IPS-18a (cell line): ENCODE data around the gene NCL.
"Not testable (repeated sequence)": the region's sequence is repeated elsewhere in the genome, so short reads cannot be mapped to it uniquely, and the experiment has no call there.

Experiments used
- H3K27ac ChIP-seq: one replicate; pipeline ENCODE4 v1.5.1; 2013; ENCODE audit warnings: low read length
- H3K27me3 ChIP-seq: one replicate; pipeline ENCODE4 v1.6.1; 2013; ENCODE audit warnings: mild to moderate bottlenecking, low read length; ENCODE audit not compliant: control insufficient read depth, insufficient read depth
- H3K36me3 ChIP-seq: one replicate; pipeline ENCODE4 v1.6.1; 2013; ENCODE audit warnings: low read depth, low read length; ENCODE audit not compliant: control insufficient read depth
- H3K4me1 ChIP-seq: one replicate; pipeline ENCODE4 v1.6.1; 2013; ENCODE audit warnings: low read depth, low read length; ENCODE audit not compliant: control insufficient read depth
- H3K4me3 ChIP-seq: one replicate; pipeline ENCODE4 v1.5.1; 2013; ENCODE audit warnings: low read length
- H3K9ac ChIP-seq: one replicate; pipeline ENCODE4 v1.6.1; 2013; ENCODE audit warnings: mild to moderate bottlenecking, low read length, moderate library complexity
- H3K9me3 ChIP-seq: one replicate; pipeline ENCODE4 v1.6.1; 2013; ENCODE audit warnings: low read depth, low read length; ENCODE audit not compliant: control insufficient read depth

The NCL gene

DNA sequence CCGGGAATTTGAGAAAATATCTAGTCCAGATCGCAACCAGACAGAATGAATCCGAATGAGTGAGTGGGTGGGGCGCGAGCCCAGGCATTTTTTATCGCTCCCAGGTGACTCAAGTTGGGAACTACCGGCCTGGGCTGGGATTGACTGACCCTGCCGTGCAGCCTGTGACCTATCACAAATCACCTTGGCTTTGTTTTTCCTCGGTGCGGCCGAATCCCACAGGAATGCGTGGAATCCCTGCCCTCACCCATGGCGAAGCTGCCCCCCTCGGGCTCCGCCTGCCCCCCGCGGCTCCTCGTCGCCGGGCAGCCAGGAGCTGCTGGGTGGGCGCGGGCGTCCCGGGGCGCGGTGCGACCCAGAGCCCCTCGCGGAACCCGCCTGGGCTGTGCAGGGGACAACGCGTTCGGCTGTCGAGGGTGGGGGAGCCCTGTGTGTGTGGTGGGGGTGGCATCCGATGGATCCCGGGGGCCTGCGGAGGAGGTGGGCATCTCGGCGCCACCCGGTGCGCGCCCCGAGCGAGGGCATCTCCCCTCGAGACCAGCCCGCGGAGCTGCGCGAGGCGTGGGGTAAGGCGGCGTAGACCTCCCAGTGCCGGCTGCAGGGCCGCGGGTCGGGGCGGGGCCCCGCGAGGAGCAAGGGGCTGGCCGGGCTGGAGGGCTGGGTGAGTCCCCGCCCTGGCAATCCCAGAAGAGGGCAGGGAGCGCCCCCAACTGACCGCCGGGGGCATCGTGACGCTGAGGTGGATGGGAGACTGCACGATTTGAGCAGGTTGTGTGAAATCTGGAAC lies 52.3 kb downstream of the NCL start:
- Histone ChIP-seq H3K4me1 (peaks cover 22% of the 10 kb centered on the region), H3K9me3 (no peaks in the 10 kb centered on the region), H3K27me3 (no peaks in the 10 kb centered on the region), H3K9ac (peak overlapping the region; percentile 57), H3K36me3 (no peaks in the 10 kb centered on the region), H3K4me3 (peak overlapping the region; percentile 59), H3K27ac (no peak overlapping the region)

DNA sequence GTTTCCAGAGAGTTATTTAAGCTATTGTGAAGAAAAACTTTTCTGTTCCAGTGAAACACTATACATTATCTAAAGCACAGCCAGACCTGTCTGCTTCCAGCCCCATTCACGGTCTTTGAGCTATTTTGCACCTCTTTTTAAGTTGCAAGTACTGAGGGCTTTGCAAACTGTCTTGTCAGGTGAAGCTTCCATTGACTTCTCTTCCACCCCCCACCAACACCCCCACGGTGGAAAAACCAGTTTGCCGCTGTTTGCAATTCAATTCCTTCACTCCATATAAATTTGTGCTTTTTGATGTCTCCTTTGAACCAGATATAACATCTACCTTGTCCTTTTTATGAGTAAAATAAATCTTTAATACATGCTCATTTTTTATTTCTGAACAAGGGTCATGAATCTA lies 53.0 kb downstream of the NCL start:
- H3K27me3 ChIP-seq, result no peaks in the 10 kb centered on the region
- peaks cover 22% of the 10 kb centered on the region for H3K4me1 ChIP-seq
- H3K4me3 ChIP-seq, result peak overlapping the region; percentile 59
- peak overlapping the region; percentile 80 for H3K27ac ChIP-seq
- peak overlapping the region; percentile 57 for H3K9ac ChIP-seq
- no peaks in the 10 kb centered on the region for H3K36me3 ChIP-seq
- no peaks in the 10 kb centered on the region for H3K9me3 ChIP-seq

DNA sequence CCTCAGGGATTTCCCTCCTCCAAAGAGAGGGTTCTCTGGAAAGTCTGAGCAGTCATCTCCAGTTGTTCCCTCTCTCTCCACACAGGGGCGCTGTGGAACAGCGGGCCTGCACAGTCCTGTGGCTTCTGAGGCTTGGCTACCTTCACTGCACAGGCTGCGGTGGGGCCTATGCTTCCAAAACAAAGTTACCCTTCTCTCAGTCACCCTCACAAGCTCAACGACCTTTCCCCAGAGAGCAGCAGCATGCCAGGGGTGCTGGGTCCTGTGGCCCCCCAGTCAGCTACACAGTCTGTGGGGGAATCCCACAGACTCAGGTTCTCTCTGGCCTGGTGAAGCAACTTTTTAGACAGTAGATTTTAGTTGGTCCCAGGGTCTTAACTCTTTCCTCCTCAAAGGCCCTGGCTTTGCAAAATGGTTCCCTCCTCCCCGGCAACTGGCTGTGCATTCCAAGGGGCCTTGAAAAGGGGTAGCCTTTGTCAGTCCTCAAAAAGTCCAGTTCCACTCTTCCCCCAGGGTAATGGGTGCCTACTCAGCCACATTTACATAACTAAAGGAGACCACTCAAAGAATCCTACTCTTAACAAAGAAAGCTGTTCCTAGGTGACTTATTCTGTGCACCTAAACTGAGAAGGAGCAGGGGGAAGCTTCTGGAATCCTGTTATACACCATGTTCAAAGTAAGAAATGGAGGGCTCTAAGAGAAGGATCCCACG lies 53.8 kb downstream of the NCL start:
- Histone ChIP-seq H3K9me3 (no peaks in the 10 kb centered on the region), H3K9ac (peak overlapping the region; percentile 57), H3K4me1 (peaks cover 25% of the 10 kb centered on the region), H3K4me3 (peak overlapping the region; percentile 59), H3K27ac (peak overlapping the region; percentile 80), H3K36me3 (no peaks in the 10 kb centered on the region), H3K27me3 (no peaks in the 10 kb centered on the region)

DNA sequence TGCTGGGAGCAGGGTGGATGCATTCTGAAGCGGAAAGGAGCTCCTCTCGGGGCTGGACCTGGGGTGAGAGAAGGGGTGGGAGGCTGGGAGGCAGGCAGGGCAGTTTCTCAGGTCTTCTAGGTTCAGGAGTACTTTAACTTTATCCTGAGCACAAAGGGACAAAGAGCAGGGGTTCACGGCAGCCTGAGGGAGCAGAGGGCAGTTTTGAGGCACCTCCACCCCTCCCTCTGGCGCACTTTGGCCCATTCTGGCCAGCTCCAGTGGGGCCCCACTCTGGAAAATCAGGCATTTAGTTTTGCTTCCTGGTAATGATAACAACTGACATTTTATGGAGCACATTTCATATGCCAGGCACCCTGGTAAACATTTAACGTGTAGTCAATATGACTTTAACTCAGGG lies 54.5 kb downstream of the NCL start:
- H3K9ac ChIP-seq, result no peak overlapping the region
- peaks cover 30% of the 10 kb centered on the region for H3K4me1 ChIP-seq
- no peaks in the 10 kb centered on the region for H3K9me3 ChIP-seq
- H3K4me3 ChIP-seq, result no peak overlapping the region
- no peaks in the 10 kb centered on the region for H3K27me3 ChIP-seq
- no peaks in the 10 kb centered on the region for H3K36me3 ChIP-seq
- H3K27ac ChIP-seq, result no peak overlapping the region

DNA sequence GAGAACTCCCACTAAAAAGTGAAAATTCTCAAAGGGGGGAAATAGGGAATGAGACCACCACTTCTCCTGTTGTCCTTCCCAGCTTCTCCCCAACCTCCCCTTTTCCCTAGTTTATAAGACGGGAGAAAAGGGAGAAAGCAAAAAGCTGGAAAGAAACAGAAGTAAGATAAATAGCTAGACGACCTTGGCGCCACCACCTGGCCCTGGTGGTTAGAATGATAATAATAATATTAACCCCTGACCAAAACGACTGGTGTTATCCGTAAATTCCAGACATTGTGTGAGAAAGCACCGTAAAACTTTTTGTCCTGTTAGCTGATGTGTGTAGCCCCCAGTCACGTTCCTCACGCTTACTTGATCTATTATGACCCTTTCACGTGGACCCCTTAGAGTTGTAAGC lies 56.0 kb downstream of the NCL start:
- H3K9me3 ChIP-seq, H3K36me3 ChIP-seq, H3K4me3 ChIP-seq, H3K27me3 ChIP-seq, H3K9ac ChIP-seq, H3K27ac ChIP-seq: not testable (repeated sequence)
- peaks cover 19% of the 10 kb centered on the region for H3K4me1 ChIP-seq

DNA sequence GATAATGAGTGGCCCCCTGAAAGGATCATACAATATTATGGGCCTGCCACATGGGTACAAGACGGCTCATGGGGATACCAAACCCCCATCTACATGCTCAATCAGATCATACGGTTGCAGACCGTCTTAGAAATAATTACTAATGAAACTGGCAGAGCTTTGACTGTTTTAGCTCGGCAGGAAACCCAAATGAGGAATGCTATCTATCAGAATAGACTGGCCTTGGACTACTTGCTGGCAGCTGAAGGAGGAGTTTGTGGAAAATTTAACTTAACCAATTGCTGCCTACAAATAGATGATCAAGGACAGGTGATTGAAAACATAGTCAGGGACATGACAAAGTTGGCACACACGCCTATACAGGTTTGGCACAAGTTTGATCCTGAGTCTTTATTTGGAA lies 56.6 kb downstream of the NCL start:
- not testable (repeated sequence) for H3K9me3 ChIP-seq, H3K36me3 ChIP-seq, H3K27me3 ChIP-seq, H3K9ac ChIP-seq, H3K4me3 ChIP-seq, H3K27ac ChIP-seq
- H3K4me1 ChIP-seq, result peaks cover 19% of the 10 kb centered on the region

DNA sequence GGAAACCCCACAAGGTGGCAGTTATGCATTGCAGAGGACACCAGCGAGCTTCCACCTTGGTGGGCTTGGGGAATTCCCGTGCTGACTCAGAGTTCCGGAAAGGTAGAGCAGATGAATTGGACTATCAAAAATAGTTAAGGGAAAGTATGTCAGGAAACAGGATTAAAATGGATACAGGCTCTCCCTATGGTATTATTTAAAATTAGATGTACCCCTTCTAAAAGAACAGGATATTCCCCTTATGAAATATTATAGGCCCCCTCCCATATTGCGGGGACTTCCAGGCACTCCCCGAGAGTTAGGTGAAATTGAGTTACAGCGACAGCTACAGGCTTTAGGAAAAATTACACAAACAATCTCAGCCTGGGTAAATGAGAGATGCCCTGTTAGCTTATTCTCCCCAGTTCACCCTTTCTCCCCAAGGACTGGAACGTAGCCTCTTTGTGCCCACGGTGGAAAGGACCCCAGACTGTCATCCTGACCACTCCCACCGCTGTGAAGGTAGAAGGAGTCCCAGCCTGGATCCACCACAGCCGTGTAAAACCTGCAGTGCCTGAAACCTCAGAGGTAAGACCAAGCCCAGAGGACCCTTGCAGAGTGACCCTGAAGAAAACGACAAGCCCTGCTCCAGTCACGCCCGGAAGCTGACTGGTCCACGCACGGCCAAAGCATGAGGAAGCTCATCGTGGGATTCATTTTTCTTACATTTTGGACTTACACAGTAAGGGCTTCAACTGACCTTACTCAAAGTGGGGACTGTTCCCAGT lies 58.5 kb downstream of the NCL start:
- H3K4me1 ChIP-seq, result peaks cover 11% of the 10 kb centered on the region
- H3K27me3 ChIP-seq, H3K27ac ChIP-seq, H3K36me3 ChIP-seq, H3K9me3 ChIP-seq, H3K4me3 ChIP-seq, H3K9ac ChIP-seq: not testable (repeated sequence)

DNA sequence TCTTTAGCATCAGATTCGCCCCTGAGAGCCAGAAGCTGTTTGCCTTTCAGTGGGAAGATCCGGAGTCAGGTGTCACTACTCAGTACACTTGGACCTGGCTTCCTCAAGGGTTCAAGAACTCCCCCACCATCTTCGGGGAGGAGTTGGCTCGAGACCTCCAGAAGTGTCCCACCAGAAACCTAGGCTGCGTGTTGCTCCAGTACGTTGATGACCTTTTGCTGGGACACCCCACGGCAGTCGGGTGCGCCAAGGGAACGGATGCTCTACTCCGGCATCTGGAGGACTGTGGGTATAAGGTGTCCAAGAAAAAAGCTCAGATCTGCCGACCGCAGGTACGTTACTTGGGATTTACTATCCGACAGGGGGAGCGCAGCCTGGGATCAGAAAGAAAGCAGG lies 60.1 kb downstream of the NCL start:
- H3K4me3 ChIP-seq, H3K9ac ChIP-seq, H3K9me3 ChIP-seq, H3K27ac ChIP-seq, H3K36me3 ChIP-seq, H3K27me3 ChIP-seq: not testable (repeated sequence)
- H3K4me1 ChIP-seq, result peaks cover 18% of the 10 kb centered on the region
